GM20431 (cell line): ENCODE results near the gene GCK.

Experiments used
- in situ Hi-C: fragments of 300-500 bp; cut with MseI, MboI; formaldehyde crosslinking; loops from one replicate; pipeline ENCODE4 v1.15.0; 2020; ENCODE audit warnings: low sequenced_read_pairs; ENCODE audit not compliant: unreplicated experiment

GCK gene

GRCh38 chr7:44100458-44101302 lies 88.6 kb downstream of the GCK start:
- in situ Hi-C loops = no loop called here

GRCh38 chr7:44099669-44100068 lies 89.6 kb downstream of the GCK start:
- in situ Hi-C loops = no loop called here

GRCh38 chr7:44098092-44099068 lies 90.9 kb downstream of the GCK start:
- in situ Hi-C loops = no loop called here

GRCh38 chr7:44097064-44097932 lies 91.9 kb downstream of the GCK start:
- in situ Hi-C loops = no loop called here

DNA sequence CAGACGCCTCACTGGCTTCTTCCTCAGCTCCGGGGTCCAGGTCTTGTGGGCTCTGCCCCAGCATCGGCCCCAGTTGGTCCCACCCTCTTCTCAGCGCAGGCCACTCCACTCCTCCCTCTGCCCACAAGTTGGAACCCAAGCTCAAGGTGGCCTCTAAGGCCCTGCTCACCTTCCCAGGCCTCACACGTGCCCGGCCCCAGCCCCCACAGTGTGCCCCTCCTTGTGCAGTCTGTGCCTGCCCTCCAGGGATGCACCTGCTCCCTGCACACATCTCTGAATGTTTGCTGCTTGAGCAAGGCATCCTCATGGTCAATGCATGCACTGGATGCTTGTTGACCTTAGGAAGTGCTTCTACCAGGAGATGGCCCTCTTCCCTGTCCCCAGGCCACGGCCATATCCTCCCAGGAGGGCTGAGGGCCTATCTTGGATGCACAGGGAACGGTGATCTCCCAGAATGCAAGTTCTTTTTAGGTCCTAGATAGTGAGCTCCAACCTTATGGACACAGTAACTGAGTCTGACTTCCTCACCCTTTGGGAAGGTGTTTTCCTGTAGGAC lies 92.8 kb downstream of the GCK start:
- in situ Hi-C loops = no loop called here

DNA sequence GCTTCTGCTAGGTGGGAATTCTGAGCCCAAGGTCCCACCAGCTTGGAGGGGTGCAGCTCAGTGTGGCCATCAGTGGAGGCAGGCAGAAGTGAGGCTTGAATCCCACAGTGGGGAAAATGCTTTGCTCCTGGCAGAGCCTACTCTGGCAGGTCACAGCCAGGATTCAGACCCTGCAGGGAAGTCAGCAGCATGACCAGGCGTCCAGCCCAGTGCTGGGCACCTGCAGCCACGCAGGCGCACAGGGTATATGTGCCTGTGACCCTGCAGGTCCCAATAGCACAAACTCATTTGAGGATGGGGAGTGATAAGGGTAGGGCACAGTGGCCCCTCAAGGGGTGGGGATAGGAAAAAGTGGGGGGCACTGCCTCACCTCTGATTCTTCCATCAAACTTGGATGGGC lies 93.5 kb downstream of the GCK start:
- in situ Hi-C loops = no loop called here

DNA sequence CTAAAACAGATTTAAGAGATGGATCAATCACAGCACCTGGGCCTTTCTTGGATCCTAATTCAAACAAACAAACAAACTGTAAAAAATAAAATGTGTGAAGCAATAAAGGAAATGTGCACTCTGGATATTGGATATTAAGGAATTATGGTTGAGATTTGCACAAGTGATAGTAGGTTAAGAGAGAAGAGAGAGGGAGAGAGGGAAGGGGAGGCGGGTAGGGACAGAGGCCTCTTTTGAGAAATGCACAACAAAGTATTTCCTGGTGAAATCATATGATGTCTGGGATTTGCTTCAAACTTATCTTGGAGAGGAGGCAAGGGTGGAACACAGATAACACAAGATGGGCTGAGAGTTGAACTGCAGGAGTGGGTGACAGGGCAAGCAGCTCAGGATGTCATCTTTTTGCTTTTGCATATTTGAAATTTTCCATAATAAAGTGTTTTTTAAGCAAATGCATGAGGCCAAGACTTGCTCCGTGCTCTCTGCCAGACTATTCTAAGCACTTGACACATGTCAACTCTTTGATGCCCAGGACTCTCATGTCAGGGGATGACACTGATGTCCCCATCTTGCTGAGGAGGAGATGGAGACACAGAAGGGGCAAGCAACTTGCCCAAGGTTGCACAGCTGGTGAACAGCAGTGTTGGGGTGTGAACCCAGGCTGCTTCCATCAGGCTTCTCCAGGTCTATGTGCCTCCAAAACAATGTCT lies 94.2 kb downstream of the GCK start:
- in situ Hi-C loops = no loop called here

- in situ Hi-C loops = no loop called here
Measured at GRCh38 chr7:44094365-44094764, 94.9 kb downstream of the GCK start.
